Ascending aorta (tissue), 2 donors: ENCODE measurements around the gene QKI. TPM values are rescaled to one million over a fixed set of nuclear protein-coding genes. Genes with fewer than 3 reads are reported as not detected.
"Not testable (repeated sequence)": the region's sequence is repeated elsewhere in the genome, so short reads cannot be mapped to it uniquely, and the experiment has no call there.

Source experiments
- DNase-seq, 2 donors: peaks; one replicate each; pipeline ENCODE4 v3.0.0-alpha.2; 2019; ENCODE audit warnings: low spot score in 2 of 2
- H3K27ac ChIP-seq, 2 donors: fragments of 200-600 bp; sonication (generic); one replicate each; pipeline ENCODE4 v1.5.1; 2016 to 2017; ENCODE audit warnings: mild to moderate bottlenecking in 1 of 2
- H3K27me3 ChIP-seq: fragments of 200-600 bp; sonication (generic); one replicate; pipeline ENCODE4 v1.5.1; 2017
- H3K36me3 ChIP-seq, 2 donors: fragments of 200-600 bp; sonication (generic); one replicate each; pipeline ENCODE4 v1.5.1; 2016
- H3K4me1 ChIP-seq, 2 donors: fragments of 200-600 bp; sonication (generic); one replicate each; pipeline ENCODE4 v1.5.1; 2016 to 2017; ENCODE audit warnings: mild to moderate bottlenecking in 1 of 2
- H3K4me3 ChIP-seq, 2 donors: fragments of 200-600 bp; sonication (generic); one replicate each; pipeline ENCODE4 v1.5.1; 2016 to 2017; ENCODE audit warnings: mild to moderate bottlenecking in 1 of 2
- H3K9me3 ChIP-seq, 2 donors: fragments of 200-600 bp; sonication (generic); one replicate each; pipeline ENCODE4 v1.5.1; 2016
- intact Hi-C: fragments of 100-400 bp; cut with DNase I; formaldehyde crosslinking; loops from one replicate; pipeline ENCODE4 v1.15.1; 2023
- total RNA-seq: library from RNA; depleted of rRNA; stranded (reverse); fragments of >200 nt; gene quantifications from one replicate; pipeline ENCODE4 v1.1.0, GENCODE V29; 2016
- TF ChIP-seq, protein P1 (sequence below), 3 experiments: fragments of 200-600 bp in 2 of 3; fragments of 450-650 bp in 1 of 3; sonication (generic) in 2 of 3; IDR thresholded peaks; one replicate each; pipeline ENCODE4 v1.5.1; 2016 to 2019; ENCODE audit warnings: antibody characterized with exemption in 3 of 3, mild to moderate bottlenecking in 1 of 3, moderate library complexity in 1 of 3

QKI gene
- total RNA-seq, 1 donor from 2014 or later: 91.0 TPM

DNA sequence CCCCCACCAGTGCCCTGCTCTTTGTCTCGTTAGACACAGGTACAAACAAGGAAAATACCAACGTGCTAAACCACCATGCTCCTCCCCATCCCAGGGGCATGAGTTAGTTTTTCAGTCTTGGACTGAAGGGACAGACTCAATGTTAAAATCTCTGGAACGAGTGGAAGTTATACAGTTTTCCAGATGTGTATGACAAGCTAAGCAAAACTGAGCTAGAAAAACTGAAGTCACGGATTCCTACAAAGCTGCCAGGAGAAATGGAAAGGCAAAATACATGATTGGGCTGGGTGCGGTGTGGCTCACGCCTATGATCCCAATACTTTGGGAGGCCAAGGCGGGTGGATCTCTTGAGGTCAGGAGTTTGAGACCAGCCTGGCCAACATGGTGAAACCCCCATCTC lies 34.3 kb upstream of the QKI start:
- H3K36me3 ChIP-seq: no peaks in the 10 kb centered on the region
- H3K9me3 ChIP-seq: no peaks in the 10 kb centered on the region
- no peaks in the 10 kb centered on the region for H3K4me1 ChIP-seq
- H3K27ac ChIP-seq: no peak overlapping the region
- DNase-seq: no peak
- TF ChIP-seq, protein P1, sequence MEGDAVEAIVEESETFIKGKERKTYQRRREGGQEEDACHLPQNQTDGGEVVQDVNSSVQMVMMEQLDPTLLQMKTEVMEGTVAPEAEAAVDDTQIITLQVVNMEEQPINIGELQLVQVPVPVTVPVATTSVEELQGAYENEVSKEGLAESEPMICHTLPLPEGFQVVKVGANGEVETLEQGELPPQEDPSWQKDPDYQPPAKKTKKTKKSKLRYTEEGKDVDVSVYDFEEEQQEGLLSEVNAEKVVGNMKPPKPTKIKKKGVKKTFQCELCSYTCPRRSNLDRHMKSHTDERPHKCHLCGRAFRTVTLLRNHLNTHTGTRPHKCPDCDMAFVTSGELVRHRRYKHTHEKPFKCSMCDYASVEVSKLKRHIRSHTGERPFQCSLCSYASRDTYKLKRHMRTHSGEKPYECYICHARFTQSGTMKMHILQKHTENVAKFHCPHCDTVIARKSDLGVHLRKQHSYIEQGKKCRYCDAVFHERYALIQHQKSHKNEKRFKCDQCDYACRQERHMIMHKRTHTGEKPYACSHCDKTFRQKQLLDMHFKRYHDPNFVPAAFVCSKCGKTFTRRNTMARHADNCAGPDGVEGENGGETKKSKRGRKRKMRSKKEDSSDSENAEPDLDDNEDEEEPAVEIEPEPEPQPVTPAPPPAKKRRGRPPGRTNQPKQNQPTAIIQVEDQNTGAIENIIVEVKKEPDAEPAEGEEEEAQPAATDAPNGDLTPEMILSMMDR (IDR thresholded peaks at IDR 0.05): no peak
- no peaks in the 10 kb centered on the region for H3K27me3 ChIP-seq
- intact Hi-C loops: no loop called here
- H3K4me3 ChIP-seq: no peak overlapping the region

DNA sequence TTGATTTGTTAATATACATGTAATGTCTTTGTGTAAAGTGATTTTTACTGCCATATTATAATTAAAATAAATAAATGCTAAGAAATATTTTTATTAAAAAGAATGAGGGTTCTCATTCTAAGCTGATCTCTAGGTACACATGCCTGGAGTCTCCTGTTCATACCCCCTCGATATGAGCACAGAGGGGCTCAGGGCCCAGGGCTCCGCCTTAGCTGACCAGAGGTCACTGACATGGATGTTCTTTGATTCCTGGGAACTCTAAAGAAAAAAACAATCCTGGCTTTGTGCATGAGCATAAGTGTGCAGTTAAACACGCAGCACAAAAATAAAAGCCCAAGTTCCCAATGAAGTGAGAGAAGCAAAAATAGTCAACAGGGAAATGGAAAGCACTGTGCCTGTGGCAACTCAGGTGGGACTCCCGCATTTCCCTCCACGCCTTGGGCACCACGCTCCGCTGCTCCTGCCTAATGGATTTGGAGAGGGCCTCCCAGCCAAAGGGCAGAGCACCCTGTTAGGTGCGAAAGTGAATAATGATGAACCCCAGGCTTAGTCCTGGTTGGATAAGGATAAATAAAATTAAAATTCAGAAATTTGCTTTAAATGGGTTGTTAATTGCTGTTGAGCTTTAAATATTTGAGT lies 33.3 kb upstream of the QKI start:
- H3K27ac ChIP-seq: no peak overlapping the region
- TF ChIP-seq, protein P1 (IDR thresholded peaks at IDR 0.05): no peak
- H3K27me3 ChIP-seq: no peaks in the 10 kb centered on the region
- no peak for DNase-seq
- H3K36me3 ChIP-seq: no peaks in the 10 kb centered on the region
- H3K4me3 ChIP-seq: no peak overlapping the region
- no peaks in the 10 kb centered on the region for H3K4me1 ChIP-seq
- intact Hi-C loops: no loop called here
- no peaks in the 10 kb centered on the region for H3K9me3 ChIP-seq

DNA sequence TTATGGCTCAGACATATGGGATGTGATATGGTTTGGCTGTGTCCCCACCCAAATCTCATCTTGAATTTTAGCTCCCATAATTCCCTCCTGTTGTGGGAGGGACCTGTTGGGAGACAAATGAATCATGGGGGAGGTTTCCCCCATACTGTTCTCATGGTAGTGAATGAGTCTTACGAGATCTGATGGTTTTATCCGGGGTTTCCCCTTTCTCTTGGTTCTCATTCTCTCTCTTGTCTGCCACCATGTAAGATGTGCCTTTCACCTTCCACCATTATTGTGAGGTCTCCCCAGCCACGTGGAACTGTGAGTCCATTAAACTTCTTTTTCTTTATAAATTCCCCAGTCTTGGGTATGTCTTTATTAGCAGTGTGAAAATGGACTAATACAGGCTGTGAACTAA lies 31.1 kb upstream of the QKI start:
- H3K9me3 ChIP-seq, H3K4me3 ChIP-seq, H3K27ac ChIP-seq, H3K36me3 ChIP-seq, H3K4me1 ChIP-seq, H3K27me3 ChIP-seq, intact Hi-C loops, DNase-seq: not testable (repeated sequence)

DNA sequence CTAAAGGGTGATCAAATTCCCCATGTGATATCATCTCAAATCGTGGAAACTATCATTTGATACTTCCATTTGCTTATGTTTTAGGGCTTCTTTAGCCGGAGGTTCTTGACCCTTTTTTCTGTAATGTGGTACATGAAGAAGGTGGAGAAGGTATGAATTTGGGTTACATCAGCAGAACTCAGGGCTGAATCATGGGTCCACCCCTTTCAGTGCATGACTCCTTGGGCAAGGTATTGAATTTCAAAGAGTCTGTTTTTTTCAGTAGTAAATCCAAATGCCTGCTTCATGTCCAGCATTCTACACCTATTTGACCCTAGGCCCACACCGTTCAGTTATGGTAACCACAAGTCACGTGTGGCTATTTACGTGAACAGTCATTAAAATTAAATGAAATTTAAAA lies 30.6 kb upstream of the QKI start:
- Histone ChIP-seq H3K27ac (no peak overlapping the region), H3K4me1 (no peaks in the 10 kb centered on the region), H3K9me3 (no peaks in the 10 kb centered on the region), H3K27me3 (no peaks in the 10 kb centered on the region), H3K36me3 (no peaks in the 10 kb centered on the region), H3K4me3 (no peak overlapping the region)
- intact Hi-C loops: no loop called here
- TF ChIP-seq, protein P1 (IDR thresholded peaks at IDR 0.05): no peak
- no peak for DNase-seq

DNA sequence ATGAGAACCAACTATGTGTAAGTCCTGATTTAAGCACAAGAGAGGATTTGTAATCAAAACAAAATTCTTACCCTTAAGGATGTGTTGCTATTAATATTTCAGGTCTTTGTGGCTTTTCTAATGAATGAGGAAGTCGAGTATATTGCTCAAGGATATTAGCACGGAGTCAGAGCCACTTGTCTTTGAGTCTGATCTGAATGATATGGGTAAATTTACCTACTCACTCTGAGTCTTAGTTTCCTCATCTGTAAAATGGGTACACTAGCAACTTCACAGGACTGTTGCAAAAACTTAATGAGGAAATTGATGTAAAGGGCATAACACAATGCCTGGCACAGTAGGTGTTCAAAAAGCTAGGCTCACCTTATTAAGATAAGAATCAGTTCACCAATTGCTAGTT lies 30.0 kb upstream of the QKI start:
- Histone ChIP-seq H3K27ac (no peak overlapping the region), H3K36me3 (no peaks in the 10 kb centered on the region), H3K4me1 (no peaks in the 10 kb centered on the region), H3K27me3 (no peaks in the 10 kb centered on the region), H3K4me3 (no peak overlapping the region), H3K9me3 (no peaks in the 10 kb centered on the region)
- TF ChIP-seq, protein P1 (IDR thresholded peaks at IDR 0.05): no peak
- intact Hi-C loops: no loop called here
- no peak for DNase-seq

DNA sequence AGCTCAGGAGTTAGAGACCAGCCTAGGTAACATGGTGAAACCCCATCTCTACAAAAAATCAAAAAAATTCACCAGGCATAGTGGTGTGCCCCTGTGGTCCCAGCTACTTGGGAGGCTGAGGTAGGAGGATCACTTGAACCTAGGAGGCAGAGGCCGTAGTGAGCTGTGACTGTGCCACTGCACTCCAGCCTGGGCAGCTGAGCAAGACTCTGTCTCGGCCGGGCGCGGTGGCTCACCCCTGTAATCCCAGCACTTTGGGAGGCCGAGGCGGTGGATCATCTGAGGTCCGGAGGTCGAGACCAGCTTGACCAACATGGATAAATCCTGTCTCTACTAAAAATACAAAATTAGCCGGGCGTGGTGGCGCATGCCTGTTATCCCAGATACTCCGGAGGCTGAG lies 29.0 kb upstream of the QKI start:
- H3K4me3 ChIP-seq, H3K36me3 ChIP-seq, H3K4me1 ChIP-seq, H3K9me3 ChIP-seq, intact Hi-C loops, DNase-seq, H3K27me3 ChIP-seq, H3K27ac ChIP-seq: not testable (repeated sequence)

DNA sequence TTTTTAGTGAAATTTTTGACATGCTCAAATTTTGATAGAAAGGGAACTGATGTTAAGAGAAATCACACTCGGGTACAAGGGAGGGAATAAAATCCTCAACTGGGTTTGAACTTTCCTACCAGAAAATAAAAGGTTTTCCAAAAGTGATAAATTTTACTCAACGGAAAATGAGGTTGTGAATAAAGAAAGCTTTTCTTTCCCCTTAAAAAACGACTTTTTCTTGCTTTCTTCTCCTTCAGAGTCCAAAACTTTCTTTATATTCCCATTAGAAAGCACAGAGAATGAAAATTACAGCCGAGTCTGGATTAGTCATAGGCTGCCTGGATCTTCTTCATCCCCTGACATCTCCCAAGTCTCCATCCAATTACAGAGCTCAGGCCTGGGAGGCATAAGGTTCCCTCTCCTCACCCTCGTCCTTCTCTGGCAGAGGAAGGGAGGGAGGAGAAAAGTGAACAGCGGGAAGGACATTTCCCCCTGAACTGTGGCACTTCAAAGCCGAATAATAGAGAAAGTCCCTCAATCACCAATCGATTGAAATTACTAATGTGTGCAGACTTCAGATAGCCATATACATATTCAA lies 28.1 kb upstream of the QKI start:
- Histone ChIP-seq H3K27ac (no peak overlapping the region), H3K27me3 (no peaks in the 10 kb centered on the region), H3K36me3 (no peaks in the 10 kb centered on the region), H3K4me1 (no peaks in the 10 kb centered on the region), H3K4me3 (no peak overlapping the region), H3K9me3 (no peaks in the 10 kb centered on the region)
- no peak for DNase-seq
- intact Hi-C loops: no loop called here
- TF ChIP-seq, protein P1 (IDR thresholded peaks at IDR 0.05): no peak
